Mesendoderm (in vitro differentiated cells): ENCODE results near the gene PSMC2.

Experiments used
- DNase-seq: peaks from one replicate; pipeline ENCODE4 v3.0.0; 2013
- H2AK5ac ChIP-seq: 2 replicates; pipeline ENCODE4 v1.6.1; 2013; ENCODE audit warnings: low read length, inconsistent platforms
- H2BK120ac ChIP-seq: 2 replicates; pipeline ENCODE4 v1.6.1; 2013; ENCODE audit warnings: low read depth, mild to moderate bottlenecking, low read length, moderate library complexity, mixed read lengths
- H2BK15ac ChIP-seq: replicated peaks from 2 replicates; pipeline ENCODE4 v1.6.1; 2013; ENCODE audit warnings: low read depth, mild to moderate bottlenecking, moderate library complexity
- H2BK5ac ChIP-seq: 2 replicates; pipeline ENCODE4 v1.6.1; 2013; ENCODE audit warnings: low read length, inconsistent platforms
- H3K18ac ChIP-seq: 2 replicates; pipeline ENCODE4 v1.6.1; 2013; ENCODE audit warnings: mild to moderate bottlenecking, low read length, mixed read lengths
- H3K23ac ChIP-seq: one replicate; pipeline ENCODE4 v1.6.1; 2013; ENCODE audit warnings: low read length
- H3K27ac ChIP-seq: 2 replicates; pipeline ENCODE4 v1.5.1; 2013; ENCODE audit warnings: low read depth, mild to moderate bottlenecking, inconsistent platforms, low read length, moderate library complexity
- H3K27me3 ChIP-seq: 2 replicates; pipeline ENCODE4 v1.6.1; 2013; ENCODE audit warnings: low read length, control low read depth, mild to moderate bottlenecking, inconsistent platforms; ENCODE audit not compliant: insufficient read depth, poor library complexity
- H3K36me3 ChIP-seq: 2 replicates; pipeline ENCODE4 v1.6.1; 2013; ENCODE audit warnings: low read length, inconsistent platforms; ENCODE audit not compliant: control insufficient read depth, insufficient read depth
- H3K4ac ChIP-seq: one replicate; pipeline ENCODE4 v1.6.1; 2013; ENCODE audit warnings: low read depth, mild to moderate bottlenecking, low read length, moderate library complexity
- H3K4me1 ChIP-seq: 2 replicates; pipeline ENCODE4 v1.6.1; 2013; ENCODE audit warnings: low read depth, low read length, inconsistent platforms; ENCODE audit not compliant: control insufficient read depth
- H3K4me2 ChIP-seq: 2 replicates; pipeline ENCODE4 v1.6.1; 2013; ENCODE audit warnings: low read length
- H3K4me3 ChIP-seq: 2 replicates; pipeline ENCODE4 v1.5.1; 2013; ENCODE audit warnings: mild to moderate bottlenecking, low read length
- H3K56ac ChIP-seq: one replicate; pipeline ENCODE4 v1.6.1; 2013; ENCODE audit warnings: low read length
- H3K79me1 ChIP-seq: 2 replicates; pipeline ENCODE4 v1.6.1; 2013; ENCODE audit warnings: low read length, inconsistent platforms
- H3K79me2 ChIP-seq: 2 replicates; pipeline ENCODE4 v1.6.1; 2013; ENCODE audit warnings: mild to moderate bottlenecking, low read length; ENCODE audit not compliant: control insufficient read depth, insufficient read depth
- H3K9ac ChIP-seq: 2 replicates; pipeline ENCODE4 v1.6.1; 2013; ENCODE audit warnings: low read length, inconsistent platforms
- H4K5ac ChIP-seq: one replicate; pipeline ENCODE4 v1.6.1; 2013; ENCODE audit warnings: low read length
- H4K8ac ChIP-seq: one replicate; pipeline ENCODE4 v1.6.1; 2013; ENCODE audit warnings: low read depth, mild to moderate bottlenecking, control low read depth, low read length, moderate library complexity
- whole genome bisulfite sequencing: extraction: QIAGEN DNeasy Blood & Tissue Kit; methylation state at CpG from one replicate; pipeline ENCODE4 v1.1.7; 2013; ENCODE audit warnings: low lambda C conversion rate, missing lambda C conversion rate; ENCODE audit not compliant: insufficient coverage; ENCODE audit errors: extremely low coverage; 5-methylcytosine and 5-hydroxymethylcytosine counted together

Gene PSMC2

DNA sequence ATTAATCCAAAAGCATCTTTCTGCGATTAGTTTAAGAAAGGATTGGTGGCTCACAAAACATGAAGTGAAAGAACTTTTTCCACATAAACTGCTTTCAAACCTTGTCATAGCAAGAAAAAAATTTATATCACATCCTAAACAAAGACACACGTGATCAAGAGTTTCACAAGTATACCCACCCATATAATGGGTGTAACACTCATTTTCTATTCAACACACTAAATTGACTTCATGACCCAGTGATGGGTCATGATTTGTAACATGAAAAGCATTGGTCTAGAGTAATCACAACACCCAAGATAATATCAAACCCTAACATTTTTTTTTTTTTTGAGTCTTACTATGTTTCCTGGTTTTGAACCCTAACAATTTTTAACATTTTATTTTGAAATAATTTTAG lies 32.6 kb upstream of the PSMC2 start:
- Histone ChIP-seq H2BK15ac (no peak overlapping the region), H3K56ac (no peak overlapping the region), H4K5ac (no peak overlapping the region), H3K79me2 (no peaks in the 10 kb centered on the region), H2BK120ac (no peak overlapping the region), H3K27me3 (no peaks in the 10 kb centered on the region), H3K4me1 (no peaks in the 10 kb centered on the region), H3K79me1 (no peaks in the 10 kb centered on the region), H3K36me3 (peaks cover 3% of the 10 kb centered on the region), H2AK5ac (no peak overlapping the region), H3K4me2 (no peak overlapping the region), H3K23ac (no peak overlapping the region), H4K8ac (no peak overlapping the region), H3K9ac (no peak overlapping the region), H3K27ac (no peak overlapping the region), H3K4me3 (no peak overlapping the region), H2BK5ac (no peak overlapping the region), H3K18ac (no peak overlapping the region), H3K4ac (no peak overlapping the region)
- DNase-seq = no peak
- no CpG with 5 or more reads among the region's 2 CpGs for WGBS

DNA sequence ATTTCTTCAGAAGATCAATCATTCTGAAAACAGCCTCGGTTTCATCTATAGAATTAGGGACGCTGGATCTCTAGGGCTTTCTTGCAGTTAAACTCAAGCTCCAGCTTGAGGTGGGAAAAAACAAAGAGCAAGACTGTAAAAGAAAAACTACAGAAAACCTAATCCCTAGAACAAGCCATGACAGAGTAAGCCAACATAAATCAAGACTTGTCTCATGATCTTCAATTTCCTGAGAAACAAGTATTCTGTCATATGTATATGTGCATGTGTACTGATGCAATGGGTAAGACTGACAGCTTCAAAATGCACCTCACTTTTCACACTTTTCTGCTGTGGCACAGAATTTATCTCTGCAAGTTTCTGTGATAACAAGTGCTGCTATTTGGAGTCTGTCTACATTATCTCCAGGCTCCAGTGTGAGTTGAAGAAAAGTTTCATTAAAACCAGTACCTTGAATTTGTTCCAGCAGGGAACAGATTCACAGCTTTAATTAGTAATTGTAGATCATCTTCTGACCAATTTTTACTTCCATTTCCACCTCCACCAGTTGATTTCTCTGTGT lies 31.0 kb upstream of the PSMC2 start:
- H3K4me2 ChIP-seq = no peak overlapping the region
- peaks cover 3% of the 10 kb centered on the region for H3K36me3 ChIP-seq
- no peaks in the 10 kb centered on the region for H3K4me1 ChIP-seq
- H3K18ac ChIP-seq = no peak overlapping the region
- H3K27ac ChIP-seq = no peak overlapping the region
- no peak overlapping the region for H2AK5ac ChIP-seq
- H2BK5ac ChIP-seq = no peak overlapping the region
- no peak overlapping the region for H2BK15ac ChIP-seq
- H3K9ac ChIP-seq = no peak overlapping the region
- no peak for DNase-seq
- no peak overlapping the region for H3K56ac ChIP-seq
- WGBS = no CpG with 5 or more reads among the region's 2 CpGs
- H3K4ac ChIP-seq = no peak overlapping the region
- no peaks in the 10 kb centered on the region for H3K79me2 ChIP-seq
- no peak overlapping the region for H2BK120ac ChIP-seq
- H3K4me3 ChIP-seq = no peak overlapping the region
- no peak overlapping the region for H4K5ac ChIP-seq
- H3K79me1 ChIP-seq = no peaks in the 10 kb centered on the region
- no peak overlapping the region for H3K23ac ChIP-seq
- no peak overlapping the region for H4K8ac ChIP-seq
- H3K27me3 ChIP-seq = no peaks in the 10 kb centered on the region

DNA sequence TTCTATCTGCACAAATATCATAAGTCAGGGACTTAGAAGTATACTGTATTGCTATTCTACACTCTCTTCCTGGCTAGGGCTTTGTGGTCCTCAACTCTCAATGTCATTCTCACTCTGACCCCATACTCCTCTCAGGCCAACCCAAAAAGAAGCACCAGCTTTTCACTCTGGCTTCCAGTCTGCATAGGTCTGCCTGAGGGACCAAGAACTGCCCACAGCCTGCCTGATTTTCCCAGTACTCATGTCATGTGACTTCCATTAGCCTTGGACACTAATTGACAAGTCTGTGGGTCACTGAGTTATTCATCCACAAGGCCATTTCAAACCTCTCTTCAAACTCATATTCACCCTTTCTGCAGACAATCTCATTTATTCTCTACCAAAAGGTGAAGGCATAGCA lies 30.4 kb upstream of the PSMC2 start:
- Histone ChIP-seq H3K4me1 (no peaks in the 10 kb centered on the region), H2BK5ac (no peak overlapping the region), H2AK5ac (no peak overlapping the region), H3K4ac (no peak overlapping the region), H4K5ac (no peak overlapping the region), H3K56ac (no peak overlapping the region), H3K23ac (no peak overlapping the region), H3K27me3 (no peaks in the 10 kb centered on the region), H3K9ac (no peak overlapping the region), H3K27ac (no peak overlapping the region), H3K4me2 (no peak overlapping the region), H2BK15ac (no peak overlapping the region), H3K4me3 (no peak overlapping the region), H3K79me1 (no peaks in the 10 kb centered on the region), H3K79me2 (no peaks in the 10 kb centered on the region), H4K8ac (no peak overlapping the region), H3K18ac (no peak overlapping the region), H3K36me3 (peaks cover 3% of the 10 kb centered on the region), H2BK120ac (no peak overlapping the region)
- DNase-seq = no peak

DNA sequence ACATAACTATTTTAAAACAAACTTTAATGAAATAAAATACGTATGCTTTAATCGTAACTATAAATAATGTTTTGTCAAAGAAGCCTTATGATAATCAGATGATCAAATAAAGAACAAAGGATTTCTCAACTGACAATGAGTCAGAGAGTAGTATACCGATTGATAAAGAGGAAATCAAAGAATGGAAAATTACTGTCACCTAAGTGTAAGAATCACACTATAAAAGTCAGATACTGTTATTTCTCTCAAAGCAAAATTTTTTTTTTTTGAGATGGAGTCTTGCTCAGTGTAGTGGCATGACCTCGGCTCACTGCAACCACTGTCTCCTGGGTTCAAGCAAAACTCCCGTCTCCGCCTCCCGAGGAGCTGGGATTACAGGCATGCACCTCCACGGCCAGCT lies 21.7 kb upstream of the PSMC2 start:
- no peak overlapping the region for H3K27ac ChIP-seq
- H3K36me3 ChIP-seq = peaks cover 4% of the 10 kb centered on the region
- WGBS = no CpG with 5 or more reads among the region's 8 CpGs

DNA sequence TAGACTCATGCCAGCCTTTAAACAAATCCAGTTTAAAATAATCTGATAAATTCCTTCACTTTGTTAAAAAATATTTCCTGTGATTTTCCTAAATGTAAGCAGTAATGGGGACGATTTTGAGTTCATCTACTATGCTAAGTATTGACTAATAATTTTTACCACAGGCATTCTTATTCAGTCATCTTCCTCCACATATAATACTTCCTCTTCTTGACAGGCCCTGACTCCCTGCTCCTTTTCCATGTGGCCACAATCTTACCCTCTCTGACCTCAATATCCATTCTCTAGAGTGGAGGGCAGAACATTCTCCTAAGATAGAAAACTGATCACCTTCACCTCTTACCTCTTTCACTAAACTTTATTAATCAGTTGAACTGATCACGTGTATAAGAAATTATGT lies 10.7 kb upstream of the PSMC2 start:
- Histone ChIP-seq H3K36me3 (peaks cover 5% of the 10 kb centered on the region), H2BK5ac (no peak overlapping the region), H4K8ac (no peak overlapping the region), H3K4me3 (no peak overlapping the region), H3K9ac (no peak overlapping the region), H3K79me1 (peaks cover 6% of the 10 kb centered on the region), H3K56ac (no peak overlapping the region), H3K23ac (no peak overlapping the region), H2BK15ac (no peak overlapping the region), H4K5ac (no peak overlapping the region), H2BK120ac (no peak overlapping the region), H2AK5ac (no peak overlapping the region), H3K4me2 (no peak overlapping the region), H3K27ac (no peak overlapping the region), H3K27me3 (no peaks in the 10 kb centered on the region), H3K4me1 (no peaks in the 10 kb centered on the region), H3K4ac (no peak overlapping the region), H3K79me2 (peaks cover 17% of the 10 kb centered on the region), H3K18ac (no peak overlapping the region)
- no CpG with 5 or more reads among the region's 2 CpGs for WGBS
- no peak for DNase-seq

More for the DNA sequence above, 21.7 kb upstream of the PSMC2 start:
- H2BK5ac ChIP-seq = no peak overlapping the region
- H3K27me3 ChIP-seq = no peaks in the 10 kb centered on the region
- no peak overlapping the region for H4K8ac ChIP-seq
- no peak overlapping the region for H3K56ac ChIP-seq
- DNase-seq = no peak
- no peak overlapping the region for H2BK120ac ChIP-seq
- no peak overlapping the region for H3K9ac ChIP-seq
- peaks cover 3% of the 10 kb centered on the region for H3K79me1 ChIP-seq
- H3K18ac ChIP-seq = no peak overlapping the region
- no peak overlapping the region for H3K4ac ChIP-seq
- no peak overlapping the region for H3K23ac ChIP-seq
- H4K5ac ChIP-seq = no peak overlapping the region
- H2BK15ac ChIP-seq = no peak overlapping the region
- H3K79me2 ChIP-seq = no peaks in the 10 kb centered on the region
- H2AK5ac ChIP-seq = no peak overlapping the region
- no peaks in the 10 kb centered on the region for H3K4me1 ChIP-seq
- H3K4me3 ChIP-seq = no peak overlapping the region
- H3K4me2 ChIP-seq = no peak overlapping the region

DNA sequence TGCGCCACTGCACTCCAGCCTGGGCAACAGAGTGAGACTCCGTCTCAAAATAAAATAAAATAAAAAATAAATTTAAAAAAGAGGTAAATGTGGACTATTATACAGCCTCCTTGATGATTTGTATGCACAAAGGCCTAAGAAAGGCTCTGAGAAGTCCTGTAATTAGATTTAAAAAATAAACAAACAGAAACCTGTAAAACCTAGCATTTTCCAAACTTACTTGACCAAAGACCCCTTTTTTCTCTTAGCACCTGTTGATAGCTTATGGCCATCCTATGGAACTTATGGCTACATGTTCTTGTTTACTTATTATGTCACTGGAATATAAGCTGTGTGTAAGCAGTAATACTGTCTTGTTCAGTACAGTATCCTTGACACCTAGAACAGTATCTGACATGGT lies 8.6 kb upstream of the PSMC2 start:
- H3K56ac ChIP-seq = no peak overlapping the region
- H3K18ac ChIP-seq = no peak overlapping the region
- WGBS = no CpG with 5 or more reads among the region's 2 CpGs
- H3K79me2 ChIP-seq = peaks cover 27% of the 10 kb centered on the region
- no peaks in the 10 kb centered on the region for H3K27me3 ChIP-seq
- H3K36me3 ChIP-seq = peaks cover 5% of the 10 kb centered on the region
- H3K27ac ChIP-seq = no peak overlapping the region
- DNase-seq = no peak
- H2BK5ac ChIP-seq = no peak overlapping the region
- no peak overlapping the region for H4K5ac ChIP-seq
- peaks cover 6% of the 10 kb centered on the region for H3K79me1 ChIP-seq
- no peaks in the 10 kb centered on the region for H3K4me1 ChIP-seq
- H4K8ac ChIP-seq = no peak overlapping the region
- no peak overlapping the region for H2BK120ac ChIP-seq
- no peak overlapping the region for H2BK15ac ChIP-seq
- H3K4me3 ChIP-seq = no peak overlapping the region
- H3K9ac ChIP-seq = no peak overlapping the region
- no peak overlapping the region for H3K4ac ChIP-seq
- H3K23ac ChIP-seq = no peak overlapping the region
- no peak overlapping the region for H2AK5ac ChIP-seq
- no peak overlapping the region for H3K4me2 ChIP-seq
